ENCODE data around the gene SLX4IP.

GRCh38 chr20:10666221-10667076 lies 231.3 kb downstream of the SLX4IP start:
- TF ChIP-seq CTCF (IDR thresholded peaks at IDR 0.05), result no peak
- no peak for TF ChIP-seq POLR2A (IDR thresholded peaks at IDR 0.05)
